IMR-90 (cell line): ENCODE data around the gene NEK11. TPM values are rescaled to one million over a fixed set of nuclear protein-coding genes. Genes with fewer than 3 reads are reported as not detected.

Experiments
- ATAC-seq: fragments of 200-7000 bp; cut with Tn5 transposase; 2 replicates; pipeline ENCODE4 v1.9.1; 2020; ENCODE audit warnings: low read depth, mild to moderate bottlenecking, moderate library complexity
- BruUV-seq: library from RNA; stranded (reverse); fragments of 400-500 nt; replicated peaks from 2 replicates; lab custom pipeline; 2021; lab: Mats Ljungman, UMichigan
- CTCF ChIA-PET: fragments of 300-600 bp; formaldehyde crosslinking; extraction: SDS; loops from one replicate; lab custom pipeline; 2021; ENCODE audit warnings: antibody characterized with exemption; lab: Yijun Ruan, JAX
- POLR2A ChIA-PET: fragments of 300-600 bp; sonication (Branson Sonifier 250); formaldehyde crosslinking; loops from one replicate; lab custom pipeline; 2022; ENCODE audit warnings: antibody characterized with exemption; ENCODE audit not compliant: unreplicated experiment; lab: Charles Lee
- DNase-seq: peaks from one replicate; pipeline ENCODE4 v3.0.0; 2013
- H2AFZ ChIP-seq: replicated peaks from 2 replicates; pipeline ENCODE3; 2013; ENCODE audit warnings: low read length, mild to moderate bottlenecking; ENCODE audit not compliant: poor library complexity
- H2AK5ac ChIP-seq: 2 replicates; pipeline ENCODE4 v1.6.1; 2013; ENCODE audit warnings: low read depth, low read length, inconsistent platforms
- H2AK9ac ChIP-seq: replicated peaks from 2 replicates; pipeline ENCODE3; 2013; ENCODE audit warnings: mild to moderate bottlenecking, low read depth, low read length, moderate library complexity; ENCODE audit not compliant: poor library complexity
- H2BK120ac ChIP-seq: 2 replicates; pipeline ENCODE4 v1.6.1; 2013; ENCODE audit warnings: low read depth, low read length, inconsistent platforms
- H2BK15ac ChIP-seq: 3 replicates; pipeline ENCODE4 v1.6.1; 2013; ENCODE audit warnings: low read depth, low read length, inconsistent platforms
- H2BK20ac ChIP-seq: 2 replicates; pipeline ENCODE4 v1.6.1; 2013; ENCODE audit warnings: low read depth, mild to moderate bottlenecking, inconsistent platforms, low read length, moderate library complexity
- H2BK5ac ChIP-seq: 2 replicates; pipeline ENCODE4 v1.6.1; 2013; ENCODE audit warnings: mild to moderate bottlenecking, low read depth, low read length, inconsistent platforms; ENCODE audit not compliant: poor library complexity, severe bottlenecking
- H3K14ac ChIP-seq: replicated peaks from 2 replicates; pipeline ENCODE4 v1.6.1; 2013; ENCODE audit warnings: low read depth, low read length, inconsistent platforms
- H3K18ac ChIP-seq: 2 replicates; pipeline ENCODE4 v1.6.1; 2013; ENCODE audit warnings: low read depth, low read length, control low read depth
- H3K23ac ChIP-seq: 2 replicates; pipeline ENCODE4 v1.6.1; 2013; ENCODE audit warnings: low read depth, low read length, inconsistent platforms
- H3K27ac ChIP-seq: 2 replicates; pipeline ENCODE4 v1.5.1; 2013; ENCODE audit warnings: mild to moderate bottlenecking, control low read depth, low read length; ENCODE audit not compliant: insufficient read depth
- H3K27me3 ChIP-seq: 2 replicates; pipeline ENCODE4 v1.6.1; 2013; ENCODE audit warnings: low read length; ENCODE audit not compliant: control insufficient read depth, insufficient read depth
- H3K36me3 ChIP-seq: 2 replicates; pipeline ENCODE4 v1.6.1; 2013; ENCODE audit warnings: low read length, mixed read lengths; ENCODE audit not compliant: control insufficient read depth, insufficient read depth
- H3K4ac ChIP-seq: 2 replicates; pipeline ENCODE4 v1.6.1; 2013; ENCODE audit warnings: low read depth, low read length, inconsistent platforms
- H3K4me1 ChIP-seq: 2 replicates; pipeline ENCODE4 v1.6.1; 2013; ENCODE audit warnings: low read length, mixed read lengths; ENCODE audit not compliant: control insufficient read depth, insufficient read depth
- H3K4me2 ChIP-seq: 2 replicates; pipeline ENCODE4 v1.6.1; 2013; ENCODE audit warnings: low read depth, mild to moderate bottlenecking, control low read depth, low read length, moderate library complexity
- H3K4me3 ChIP-seq: 2 replicates; pipeline ENCODE4 v1.5.1; 2013; ENCODE audit warnings: low read depth, mild to moderate bottlenecking, control low read depth, low read length, moderate library complexity; ENCODE audit not compliant: insufficient read depth
- H3K56ac ChIP-seq: 2 replicates; pipeline ENCODE4 v1.6.1; 2013; ENCODE audit warnings: low read length, inconsistent platforms; ENCODE audit not compliant: insufficient read depth; ENCODE audit errors: extremely low read depth
- H3K79me1 ChIP-seq, 2 experiments: 2 replicates each; pipeline ENCODE4 v1.6.1; 2013; ENCODE audit warnings: low read length in 2 of 2, inconsistent platforms in 1 of 2, low read depth in 1 of 2
- H3K9ac ChIP-seq: 2 replicates; pipeline ENCODE4 v1.6.1; 2013; ENCODE audit warnings: low read depth, low read length, control low read depth
- H3K9me1 ChIP-seq: 2 replicates; pipeline ENCODE4 v1.6.1; 2013; ENCODE audit warnings: low read length, inconsistent platforms; ENCODE audit not compliant: insufficient read depth
- H3K9me3 ChIP-seq: 2 replicates; pipeline ENCODE4 v1.6.1; 2013; ENCODE audit warnings: low read length; ENCODE audit not compliant: control insufficient read depth, insufficient read depth
- H4K20me1 ChIP-seq: 2 replicates; pipeline ENCODE4 v1.6.1; 2013; ENCODE audit warnings: low read length, inconsistent platforms; ENCODE audit not compliant: insufficient read depth
- H4K5ac ChIP-seq: 2 replicates; pipeline ENCODE4 v1.6.1; 2013; ENCODE audit warnings: mild to moderate bottlenecking, low read depth, low read length, control low read depth
- H4K8ac ChIP-seq, 2 experiments: 2 replicates each; pipeline ENCODE4 v1.6.1; 2013; ENCODE audit warnings: low read depth in 2 of 2, low read length in 2 of 2, control low read depth in 1 of 2, inconsistent platforms in 1 of 2
- H4K91ac ChIP-seq: 2 replicates; pipeline ENCODE4 v1.6.1; 2013; ENCODE audit warnings: low read depth, low read length, inconsistent platforms; ENCODE audit not compliant: insufficient read depth
- FOS ChIP-seq: fragments of 150-350 bp; IDR thresholded peaks from 2 replicates; pipeline ENCODE4 v1.6.1; 2016; ENCODE audit warnings: low read depth, low read length
- MAFK ChIP-seq: IDR thresholded peaks from 2 replicates; pipeline ENCODE4 v1.6.1; 2012; ENCODE audit warnings: low read depth, low read length, improper control_type of control experiment
- MAZ ChIP-seq: IDR thresholded peaks from 2 replicates; pipeline ENCODE4 v1.6.1; 2012; ENCODE audit warnings: low read depth, mild to moderate bottlenecking, low read length, improper control_type of control experiment, moderate library complexity, borderline replicate concordance
- RCOR1 ChIP-seq: IDR thresholded peaks from 2 replicates; pipeline ENCODE4 v1.6.1; 2012; ENCODE audit warnings: mild to moderate bottlenecking, low read length, improper control_type of control experiment; ENCODE audit not compliant: insufficient replicate concordance
- SMC3 ChIP-seq: fragments of 150-350 bp; IDR thresholded peaks from 2 replicates; pipeline ENCODE4 v1.6.1; 2016; ENCODE audit warnings: low read depth, mild to moderate bottlenecking, antibody characterized with exemption, low read length, moderate library complexity
- USF2 ChIP-seq: fragments of 150-350 bp; IDR thresholded peaks from 2 replicates; pipeline ENCODE4 v1.6.1; 2017; ENCODE audit warnings: mild to moderate bottlenecking, antibody characterized with exemption, low read length, low read depth
- WGBS, 2 experiments: methylation state at CpG; one replicate each; pipeline versions ENCODE4 v1.1.5 to v1.1.7; 2013; ENCODE audit warnings: missing lambda C conversion rate in 2 of 2; ENCODE audit not compliant: insufficient read length in 1 of 2; ENCODE audit errors: extremely low coverage in 2 of 2; 5-methylcytosine and 5-hydroxymethylcytosine counted together
- dilution Hi-C: fragments of 300-500 bp; cut with HindIII; formaldehyde crosslinking; loops from one replicate; pipeline ENCODE4 v1.14.3; 2018; ENCODE audit warnings: low sequenced_read_pairs; ENCODE audit not compliant: unreplicated experiment
- in situ Hi-C: fragments of 300-500 bp; cut with MboI; formaldehyde crosslinking; loops from 3 replicates; pipeline ENCODE4 v1.14.3; 2019; ENCODE audit warnings: low sequenced_read_pairs, inconsistent platforms, mixed read lengths
- intact Hi-C: fragments of 100-400 bp; cut with micrococcal nuclease; formaldehyde crosslinking; loops from 2 replicates; pipeline ENCODE4 v1.10.0; 2022
- polyA plus RNA-seq, 3 experiments: library from polyadenylated mRNA; depleted of rRNA; stranded (reverse); fragments of >200 nt; gene quantifications; 2 replicates each; pipeline ENCODE4 v1.2.3, GENCODE V29; 2012; ENCODE audit warnings: low replicate concordance in 1 of 3
- total RNA-seq: library from RNA; depleted of rRNA; stranded (reverse); fragments of >200 nt; gene quantifications from 2 replicates; pipeline ENCODE4 v1.2.3, GENCODE V29; 2012

NEK11 gene
- total and polyA plus RNA-seq, 2 of the 4 experiments (the other 2 are of a cell fraction), result 1.1 to 1.6 TPM

DNA sequence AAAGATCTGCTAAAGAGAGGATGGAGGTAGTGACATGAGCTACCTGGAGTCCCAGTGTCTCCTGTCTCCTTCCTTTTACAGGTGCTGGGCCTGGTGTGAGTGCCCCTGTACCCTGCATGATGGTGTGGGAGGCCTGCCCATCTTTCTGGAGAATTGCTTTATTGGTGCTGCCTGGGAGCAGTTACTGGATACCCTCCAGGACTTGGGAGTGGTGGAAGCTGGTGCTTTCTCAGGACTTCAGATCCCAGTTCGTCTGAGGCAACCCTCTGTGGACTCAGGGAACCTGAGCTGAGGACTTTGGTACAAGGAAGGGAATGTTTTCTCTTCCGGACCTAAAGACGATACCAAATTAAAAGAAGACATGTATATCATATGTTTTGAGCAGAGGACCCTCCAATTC, 336.6 kb downstream of the NEK11 start:
- Histone ChIP-seq H3K9ac (no peak overlapping the region), H3K36me3 (no peaks in the 10 kb centered on the region), H3K4ac (no peak overlapping the region), H2BK20ac (no peak overlapping the region), H3K4me1 (no peaks in the 10 kb centered on the region), H2BK5ac (no peak overlapping the region), H3K9me3 (no peaks in the 10 kb centered on the region), H2BK120ac (no peak overlapping the region), H3K4me3 (no peak overlapping the region), H4K91ac (no peak overlapping the region), H2AK9ac (no peak overlapping the region), H3K27me3 (peaks cover 4% of the 10 kb centered on the region; the same call in 1 of the 2 replicates), H3K9me1 (no peaks in the 10 kb centered on the region), H2AK5ac (no peak overlapping the region), H3K4me2 (no peak overlapping the region), H4K8ac (no peak overlapping the region), H3K14ac (no peak overlapping the region), H2BK15ac (no peak overlapping the region), H4K20me1 (no peaks in the 10 kb centered on the region), H4K5ac (no peak overlapping the region), H3K27ac (no peak overlapping the region), H3K56ac (no peak overlapping the region), H3K18ac (no peak overlapping the region), H3K79me1 (no peaks in the 10 kb centered on the region), H2AFZ (no peak overlapping the region), H3K23ac (no peak overlapping the region)
- in situ Hi-C loops (no loop called here), intact Hi-C loops (no loop called here), dilution Hi-C loops (no loop called here)
- BruUV-seq, result no TSS peak
- ATAC-seq, result no peak
- no CpG with 5 or more reads among the region's 3 CpGs for WGBS, 2 experiments
- TF ChIP-seq USF2, result no peak
- no peak for TF ChIP-seq MAFK
- no peak for TF ChIP-seq MAZ
- TF ChIP-seq SMC3, result no peak
- TF ChIP-seq RCOR1, result no peak
- TF ChIP-seq FOS, result no peak
- DNase-seq, result no peak
- POLR2A ChIA-PET, result no interaction called here
- CTCF ChIA-PET, result no interaction called here
